GM23338 (cell line): ENCODE measurements around the gene ROBO1. TPM values are rescaled to one million over a fixed set of nuclear protein-coding genes. Genes with fewer than 3 reads are reported as not detected.

Experiments
- CREB1 ChIP-seq: fragments of 250-450 bp; sonication (Bioruptor Pico); IDR thresholded peaks from 2 replicates; pipeline ENCODE4 v1.5.0; 2020; ENCODE audit warnings: low read depth, mild to moderate bottlenecking, moderate library complexity
- ETS1 ChIP-seq: IDR thresholded peaks from 2 replicates; pipeline ENCODE4 v1.6.1; 2016; ENCODE audit warnings: antibody characterized with exemption
- NANOG ChIP-seq: IDR thresholded peaks from 2 replicates; pipeline ENCODE4 v1.6.1; 2016; ENCODE audit warnings: antibody characterized with exemption, borderline replicate concordance
- POLR2AphosphoS5 ChIP-seq: IDR thresholded peaks from 2 replicates; pipeline ENCODE4 v1.6.1; 2016; ENCODE audit warnings: antibody characterized with exemption, low read depth
- STAT1 ChIP-seq: IDR thresholded peaks from one replicate; pipeline ENCODE4 v1.6.1; 2016; ENCODE audit warnings: antibody characterized with exemption; ENCODE audit not compliant: unreplicated experiment
- ZNF114 ChIP-seq: fragments of 250-450 bp; sonication (Bioruptor Pico); IDR thresholded peaks from 2 replicates; pipeline ENCODE4 v1.5.0; 2020; ENCODE audit warnings: mild to moderate bottlenecking, moderate library complexity
- ZNF462 ChIP-seq: fragments of 250-450 bp; sonication (Bioruptor Pico); IDR thresholded peaks from 2 replicates; pipeline ENCODE4 v1.5.0; 2020; ENCODE audit warnings: mild to moderate bottlenecking, moderate library complexity
- polyA plus RNA-seq: library from polyadenylated mRNA; unstranded; fragments of >200 nt; fragmentation: Nextera tagmentation; extraction: Ambion mirVana; gene quantifications from 2 replicates; pipeline ENCODE4 v1.2.1, GENCODE V29; 2016
- total RNA-seq: library from RNA; depleted of rRNA; stranded (reverse); fragments of >200 nt; shearing (Covaris generic); gene quantifications from 2 replicates; pipeline ENCODE4 v1.2.3, GENCODE V29; 2014
- TF ChIP-seq, protein P1 (sequence below): IDR thresholded peaks from one replicate; pipeline ENCODE4 v1.6.1; 2018; ENCODE audit warnings: antibody characterized with exemption; ENCODE audit not compliant: unreplicated experiment

ROBO1 gene
- total and polyA plus RNA-seq, 2 experiments from 2014 or later = 19.2 to 78.3 TPM

DNA sequence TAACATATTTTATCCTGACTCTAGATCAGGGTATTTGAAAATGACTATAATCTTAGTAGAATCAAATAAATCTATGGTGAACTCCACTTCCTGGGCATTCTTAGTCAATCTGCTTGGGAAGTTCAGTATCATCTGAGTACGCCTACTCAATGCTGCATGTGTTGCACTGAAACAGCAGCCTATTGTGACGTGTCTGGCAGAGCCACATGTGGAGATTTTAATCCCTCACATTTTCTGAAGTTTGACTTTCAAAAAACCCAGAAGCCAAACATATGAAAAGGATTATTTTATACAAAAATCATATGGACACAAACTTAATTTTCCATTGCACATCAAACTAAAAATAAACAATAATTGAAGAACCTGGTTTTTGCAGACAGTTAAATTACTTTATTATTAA lies 798.3 kb downstream of the ROBO1 start (continued):
- no peak for TF ChIP-seq ZNF462
- TF ChIP-seq ZNF114 (CRISPR knock-in tag) = no peak
- TF ChIP-seq ETS1 = no peak
- TF ChIP-seq STAT1 = no peak
- no peak for TF ChIP-seq CREB1 (CRISPR knock-in tag)
- TF ChIP-seq, protein P1, sequence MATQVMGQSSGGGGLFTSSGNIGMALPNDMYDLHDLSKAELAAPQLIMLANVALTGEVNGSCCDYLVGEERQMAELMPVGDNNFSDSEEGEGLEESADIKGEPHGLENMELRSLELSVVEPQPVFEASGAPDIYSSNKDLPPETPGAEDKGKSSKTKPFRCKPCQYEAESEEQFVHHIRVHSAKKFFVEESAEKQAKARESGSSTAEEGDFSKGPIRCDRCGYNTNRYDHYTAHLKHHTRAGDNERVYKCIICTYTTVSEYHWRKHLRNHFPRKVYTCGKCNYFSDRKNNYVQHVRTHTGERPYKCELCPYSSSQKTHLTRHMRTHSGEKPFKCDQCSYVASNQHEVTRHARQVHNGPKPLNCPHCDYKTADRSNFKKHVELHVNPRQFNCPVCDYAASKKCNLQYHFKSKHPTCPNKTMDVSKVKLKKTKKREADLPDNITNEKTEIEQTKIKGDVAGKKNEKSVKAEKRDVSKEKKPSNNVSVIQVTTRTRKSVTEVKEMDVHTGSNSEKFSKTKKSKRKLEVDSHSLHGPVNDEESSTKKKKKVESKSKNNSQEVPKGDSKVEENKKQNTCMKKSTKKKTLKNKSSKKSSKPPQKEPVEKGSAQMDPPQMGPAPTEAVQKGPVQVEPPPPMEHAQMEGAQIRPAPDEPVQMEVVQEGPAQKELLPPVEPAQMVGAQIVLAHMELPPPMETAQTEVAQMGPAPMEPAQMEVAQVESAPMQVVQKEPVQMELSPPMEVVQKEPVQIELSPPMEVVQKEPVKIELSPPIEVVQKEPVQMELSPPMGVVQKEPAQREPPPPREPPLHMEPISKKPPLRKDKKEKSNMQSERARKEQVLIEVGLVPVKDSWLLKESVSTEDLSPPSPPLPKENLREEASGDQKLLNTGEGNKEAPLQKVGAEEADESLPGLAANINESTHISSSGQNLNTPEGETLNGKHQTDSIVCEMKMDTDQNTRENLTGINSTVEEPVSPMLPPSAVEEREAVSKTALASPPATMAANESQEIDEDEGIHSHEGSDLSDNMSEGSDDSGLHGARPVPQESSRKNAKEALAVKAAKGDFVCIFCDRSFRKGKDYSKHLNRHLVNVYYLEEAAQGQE = no peak
- no peak for TF ChIP-seq POLR2AphosphoS5
- TF ChIP-seq NANOG = no peak
